CD14-positive monocyte (primary cell): ENCODE data around the gene EEF1AKMT2. TPM values are rescaled to one million over a fixed set of nuclear protein-coding genes. Genes with fewer than 3 reads are reported as not detected.

ENCODE experiments used
- DNase-seq, 3 donors: peaks; one replicate each; pipeline ENCODE4 v3.0.0-alpha.2; 2011 to 2022
- H2AFZ ChIP-seq: 2 replicates; pipeline ENCODE4 v1.6.0; 2012; ENCODE audit warnings: mild to moderate bottlenecking, low read depth, low read length, inconsistent platforms; ENCODE audit not compliant: insufficient read depth, poor library complexity, severe bottlenecking
- H3K27ac ChIP-seq, 2 donors: 1 replicate in 1 of 2; 2 replicates in 1 of 2; pipeline ENCODE4 v1.5.1; 2012 to 2013; ENCODE audit warnings: low read length in 2 of 2, control low read depth in 1 of 2, inconsistent platforms in 1 of 2, low read depth in 1 of 2, mild to moderate bottlenecking in 1 of 2
- H3K27me3 ChIP-seq, 2 donors: one replicate each; pipeline versions ENCODE4 v1.6.0 to v1.6.1; 2011 to 2013; ENCODE audit warnings: low read length in 2 of 2; ENCODE audit not compliant: control insufficient read depth in 2 of 2, insufficient read depth in 2 of 2
- H3K36me3 ChIP-seq, 2 donors: replicated peaks in 1 of 2; 1 replicate in 1 of 2; 2 replicates in 1 of 2; pipeline versions ENCODE4 v1.5.1 to v1.6.1; 2012 to 2013; ENCODE audit warnings: low read length in 2 of 2, control low read depth in 1 of 2, inconsistent platforms in 1 of 2, mild to moderate bottlenecking in 1 of 2; ENCODE audit not compliant: insufficient read depth in 2 of 2, control insufficient read depth in 1 of 2
- H3K4me1 ChIP-seq, 2 donors: 1 replicate in 1 of 2; 2 replicates in 1 of 2; pipeline versions ENCODE4 v1.5.1 to v1.6.1; 2012 to 2013; ENCODE audit warnings: low read length in 2 of 2, control low read depth in 1 of 2, inconsistent platforms in 1 of 2, mild to moderate bottlenecking in 1 of 2, moderate library complexity in 1 of 2; ENCODE audit not compliant: insufficient read depth in 2 of 2, control insufficient read depth in 1 of 2
- H3K4me2 ChIP-seq: replicated peaks from 2 replicates; pipeline ENCODE3; 2012; ENCODE audit warnings: low read length, moderate library complexity, mild to moderate bottlenecking; ENCODE audit not compliant: poor library complexity, severe bottlenecking; ENCODE audit errors: extremely low read depth
- H3K4me3 ChIP-seq, 3 experiments: fragments of 200-600 bp in 1 of 3; sonication (generic) in 1 of 3; replicated peaks in 1 of 3; 1 replicate in 2 of 3; 2 replicates in 1 of 3; pipeline ENCODE4 v1.5.1; 2011 to 2013; ENCODE audit warnings: low read length in 3 of 3, mild to moderate bottlenecking in 3 of 3, control low read depth in 2 of 3, low read depth in 2 of 3, inconsistent platforms in 1 of 3, moderate library complexity in 1 of 3
- H3K79me2 ChIP-seq: 2 replicates; pipeline ENCODE4 v1.6.0; 2012; ENCODE audit warnings: mild to moderate bottlenecking, control low read depth, inconsistent platforms, low read length, moderate library complexity; ENCODE audit not compliant: insufficient read depth
- H3K9ac ChIP-seq: 2 replicates; pipeline ENCODE4 v1.6.0; 2017; ENCODE audit warnings: low read length, mild to moderate bottlenecking; ENCODE audit not compliant: insufficient read depth, poor library complexity, severe bottlenecking
- H3K9me3 ChIP-seq, 2 donors: replicated peaks in 1 of 2; 1 replicate in 1 of 2; 2 replicates in 1 of 2; pipeline versions ENCODE4 v1.5.1 to v1.6.1; 2012 to 2013; ENCODE audit warnings: low read length in 2 of 2, control low read depth in 1 of 2; ENCODE audit not compliant: control insufficient read depth in 1 of 2, insufficient read depth in 1 of 2
- H4K20me1 ChIP-seq: 2 replicates; pipeline ENCODE4 v1.6.0; 2012; ENCODE audit warnings: mild to moderate bottlenecking, low read length, control low read depth, moderate library complexity; ENCODE audit not compliant: insufficient read depth
- H3K27ac Mint-ChIP-seq, 7 donors: one replicate each; pipeline ENCODE4 v1.8.0; 2020; ENCODE audit warnings: mild to moderate bottlenecking in 7 of 7, mixed read lengths in 7 of 7, moderate library complexity in 6 of 7, inconsistent platforms in 2 of 7
- H3K27me3 Mint-ChIP-seq, 3 donors: one replicate each; pipeline ENCODE4 v1.8.0; 2021 to 2022; ENCODE audit warnings: low read depth in 3 of 3, mild to moderate bottlenecking in 3 of 3, mixed read lengths in 3 of 3, moderate library complexity in 3 of 3, inconsistent platforms in 1 of 3
- H3K36me3 Mint-ChIP-seq, 2 donors: one replicate each; pipeline ENCODE4 v1.8.0; 2020; ENCODE audit warnings: mixed read lengths in 2 of 2, inconsistent platforms in 1 of 2, mild to moderate bottlenecking in 1 of 2
- H3K4me1 Mint-ChIP-seq: one replicate; pipeline ENCODE4 v1.8.0; 2020; ENCODE audit warnings: mild to moderate bottlenecking, mixed read lengths
- H3K4me3 Mint-ChIP-seq, 2 donors: one replicate each; pipeline ENCODE4 v1.8.0; 2020; ENCODE audit warnings: mild to moderate bottlenecking in 2 of 2, mixed read lengths in 2 of 2, moderate library complexity in 1 of 2
- H3K9me3 Mint-ChIP-seq, 7 donors: one replicate each; pipeline ENCODE4 v1.8.0; 2020 to 2022; ENCODE audit warnings: mixed read lengths in 7 of 7, mild to moderate bottlenecking in 6 of 7, moderate library complexity in 6 of 7, inconsistent platforms in 2 of 7
- CTCF ChIP-seq: fragments of 200-600 bp; IDR thresholded peaks from one replicate; pipeline ENCODE4 v1.8.0; 2022; ENCODE audit warnings: antibody characterized with exemption, mild to moderate bottlenecking
- WGBS: methylation state at CpG from one replicate; pipeline ENCODE4 v1.1.5; 2013; ENCODE audit warnings: missing lambda C conversion rate; ENCODE audit not compliant: insufficient coverage; 5-methylcytosine and 5-hydroxymethylcytosine counted together
- intact Hi-C, 2 donors: fragments of 100-400 bp; cut with micrococcal nuclease; formaldehyde crosslinking; loops; one replicate each; pipeline versions ENCODE4 v1.15.0 to v1.15.1; 2023
- polyA plus RNA-seq, 3 donors: library from polyadenylated mRNA; depleted of rRNA in 1 of 3; unstranded in 2 of 3; stranded (reverse) in 1 of 3; fragments of 300-500 nt in 2 of 3; fragments of >200 nt in 1 of 3; fragmentation: Illumina TruSeq in 2 of 3; gene quantifications; 1 replicate in 2 of 3; 2 replicates in 1 of 3; pipeline ENCODE4 v1.2.3, GENCODE V29; 2012 to 2021

The EEF1AKMT2 gene
- polyA plus RNA-seq, 3 donors, result 7.6 to 13.6 (median 8.2) TPM

- Mint-ChIP-seq H3K27me3 (no peaks in the 10 kb centered on the region), H3K4me1 (peaks cover 9% of the 10 kb centered on the region), H3K4me3 (no peak overlapping the region), H3K36me3 (peaks cover 17 to 34% of the 10 kb centered on the region in 2 donors), H3K9me3 (no peaks in the 10 kb centered on the region), H3K27ac (peak overlapping the region in 1 of 7 donors; percentile 36)
- no peak overlapping the region for H3K27ac ChIP-seq
- H2AFZ ChIP-seq, result no peak overlapping the region
- H3K4me1 ChIP-seq, result peaks cover 4 to 10% of the 10 kb centered on the region in 2 donors
- H3K4me2 ChIP-seq, result no peak overlapping the region
- no peak overlapping the region for H3K9ac ChIP-seq
- peaks cover 3 to 21% of the 10 kb centered on the region in 2 donors for H3K36me3 ChIP-seq
- TF ChIP-seq CTCF, result no peak
- H3K79me2 ChIP-seq, result peaks cover 6% of the 10 kb centered on the region
- H4K20me1 ChIP-seq, result peaks cover 3% of the 10 kb centered on the region
- intact Hi-C loops, result no loop called here
- 100% methylated on average over 2 of the region's 3 CpGs for WGBS
- no peaks in the 10 kb centered on the region for H3K27me3 ChIP-seq
- no peak overlapping the region for H3K4me3 ChIP-seq
- no peak for DNase-seq
- no peaks in the 10 kb centered on the region for H3K9me3 ChIP-seq
Measured at GRCh38 chr10:124748166-124748565, 43.5 kb downstream of the EEF1AKMT2 start.

GRCh38 chr10:124747745-124748144 is 43.9 kb downstream of the EEF1AKMT2 start:
- H3K9me3 Mint-ChIP-seq, result no peaks in the 10 kb centered on the region
- intact Hi-C loops, result no loop called here
- H3K9ac ChIP-seq, result no peak overlapping the region
- H3K4me1 ChIP-seq, result peaks cover 4 to 11% of the 10 kb centered on the region in 2 donors
- peaks cover 11% of the 10 kb centered on the region for H3K4me1 Mint-ChIP-seq
- TF ChIP-seq CTCF, result no peak
- no peaks in the 10 kb centered on the region for H3K9me3 ChIP-seq
- DNase-seq, result no peak
- no peaks in the 10 kb centered on the region for H3K27me3 ChIP-seq
- H3K4me3 ChIP-seq, result no peak overlapping the region
- H3K36me3 Mint-ChIP-seq, result peaks cover 17 to 33% of the 10 kb centered on the region in 2 donors
- peaks cover 5% of the 10 kb centered on the region for H4K20me1 ChIP-seq
- peaks cover 10% of the 10 kb centered on the region for H3K79me2 ChIP-seq
- H3K4me2 ChIP-seq, result no peak overlapping the region
- H3K27ac ChIP-seq, result no peak overlapping the region
- H3K27me3 Mint-ChIP-seq, result no peaks in the 10 kb centered on the region
- WGBS, result no CpG with 5 or more reads among the region's 1 CpG
- H3K36me3 ChIP-seq, result peaks cover 3 to 21% of the 10 kb centered on the region in 2 donors
- H3K27ac Mint-ChIP-seq, result no peak overlapping the region
- H2AFZ ChIP-seq, result no peak overlapping the region
- no peak overlapping the region for H3K4me3 Mint-ChIP-seq
